Stimulated activated memory B cell treated with anti-CD40 and anti-IgM and Interleukin-4, amounts not matched to agents 10 μg/mL and 1 μg/mL and 100 μg/mL, for 72 hours (primary cell): ENCODE data around the gene MICAL3.
A peak's percentile ranks its signal among the peaks of the same experiment; 100 is the strongest.
"Not testable (repeated sequence)": the region's sequence is repeated elsewhere in the genome, so short reads cannot be mapped to it uniquely, and the experiment has no call there.

Source experiments
- ATAC-seq: fragments of 150-1000 bp; cut with Tn5 transposase; 2 replicates; pipeline ENCODE4 v1.10.0; 2021
- H3K27ac Mint-ChIP-seq: one replicate; pipeline ENCODE4 v1.8.0; 2022; ENCODE audit warnings: mild to moderate bottlenecking, mixed read lengths
- H3K27me3 Mint-ChIP-seq: one replicate; pipeline ENCODE4 v1.8.0; 2022; ENCODE audit warnings: mixed read lengths
- H3K36me3 Mint-ChIP-seq: one replicate; pipeline ENCODE4 v1.8.0; 2022; ENCODE audit warnings: mixed read lengths
- H3K4me1 Mint-ChIP-seq: one replicate; pipeline ENCODE4 v1.8.0; 2022; ENCODE audit warnings: mixed read lengths
- H3K4me3 Mint-ChIP-seq: one replicate; pipeline ENCODE4 v1.8.0; 2022; ENCODE audit warnings: mild to moderate bottlenecking, moderate library complexity, mixed read lengths
- H3K9me3 Mint-ChIP-seq: one replicate; pipeline ENCODE4 v1.8.0; 2022; ENCODE audit warnings: mixed read lengths

Gene MICAL3

DNA sequence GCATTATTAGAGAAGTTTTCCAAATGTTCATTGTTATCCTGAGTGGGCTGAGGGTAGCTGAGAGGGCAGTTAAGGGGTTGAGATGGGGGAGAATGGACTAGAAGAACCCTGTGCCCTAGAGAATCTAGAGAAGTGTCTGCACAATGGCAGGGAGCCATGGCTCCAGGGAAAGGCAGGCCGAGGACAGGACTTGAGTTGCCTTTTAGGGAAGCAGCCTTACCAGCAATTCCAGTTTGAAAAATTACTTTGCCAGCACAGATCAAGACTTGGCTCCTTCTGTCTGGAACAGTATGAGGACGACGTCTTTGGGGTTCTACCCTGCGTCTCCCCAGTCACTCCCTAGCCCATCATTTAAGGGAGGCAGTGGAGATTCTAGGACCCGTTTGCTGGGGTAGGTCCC lies 25.7 kb upstream of the MICAL3 start:
- Mint-ChIP-seq H3K27ac (peak overlapping the region; percentile 36), H3K9me3 (no peaks in the 10 kb centered on the region)
- ATAC-seq: no peak

DNA sequence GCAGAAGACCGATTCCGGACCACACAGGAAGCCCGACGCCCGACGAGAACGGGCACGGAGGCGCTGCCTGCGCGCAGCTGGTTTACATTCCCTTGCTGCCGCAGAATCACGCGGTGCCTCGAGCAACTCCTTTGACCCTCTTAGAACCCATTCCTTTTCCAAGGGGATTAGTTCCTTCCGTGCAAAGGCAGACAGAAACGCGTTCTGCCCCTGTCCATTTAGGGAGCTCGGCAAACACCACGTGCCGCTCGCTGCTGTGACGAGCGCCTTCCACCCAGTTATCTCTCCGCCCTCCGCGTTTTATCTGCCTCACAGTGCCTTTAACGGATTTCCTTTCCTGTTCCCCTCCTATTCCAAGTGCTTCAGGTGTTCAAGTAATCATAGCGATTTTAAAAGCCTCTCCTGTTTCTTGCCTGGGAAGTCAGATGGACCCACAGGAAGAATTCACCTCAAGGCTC lies 24.1 kb upstream of the MICAL3 start:
- no peak for ATAC-seq
- Mint-ChIP-seq H3K4me3 (no peak overlapping the region), H3K36me3 (no peaks in the 10 kb centered on the region), H3K9me3 (no peaks in the 10 kb centered on the region), H3K4me1 (peaks cover 7% of the 10 kb centered on the region), H3K27ac (no peak overlapping the region), H3K27me3 (no peaks in the 10 kb centered on the region)

More for the DNA sequence above, 25.7 kb upstream of the MICAL3 start:
- Mint-ChIP-seq H3K4me3 (no peak overlapping the region), H3K36me3 (no peaks in the 10 kb centered on the region), H3K4me1 (peaks cover 18% of the 10 kb centered on the region), H3K27me3 (no peaks in the 10 kb centered on the region)

DNA sequence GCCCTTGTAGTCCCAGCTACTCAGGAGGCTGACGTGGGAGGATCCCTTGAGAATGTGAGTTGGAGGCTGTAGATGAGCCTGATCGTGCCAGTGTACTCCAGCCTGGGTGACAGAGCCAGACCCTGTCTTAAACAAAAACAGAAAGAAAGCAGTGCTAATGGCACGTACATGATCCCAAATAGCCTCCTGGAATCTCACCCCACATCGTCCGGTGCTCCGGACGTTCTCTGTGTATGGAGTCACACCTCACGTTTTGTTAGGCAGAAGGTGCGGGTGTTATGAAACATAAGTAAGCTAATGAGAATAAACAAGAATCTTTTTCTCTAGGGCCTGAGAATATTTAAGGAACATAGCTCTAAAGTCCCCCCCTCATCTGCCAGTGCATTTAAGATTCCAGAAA lies 23.7 kb upstream of the MICAL3 start:
- Mint-ChIP-seq H3K27ac (no peak overlapping the region), H3K27me3 (no peaks in the 10 kb centered on the region), H3K36me3 (no peaks in the 10 kb centered on the region), H3K4me3 (no peak overlapping the region), H3K4me1 (peaks cover 7% of the 10 kb centered on the region), H3K9me3 (no peaks in the 10 kb centered on the region)
- no peak for ATAC-seq

DNA sequence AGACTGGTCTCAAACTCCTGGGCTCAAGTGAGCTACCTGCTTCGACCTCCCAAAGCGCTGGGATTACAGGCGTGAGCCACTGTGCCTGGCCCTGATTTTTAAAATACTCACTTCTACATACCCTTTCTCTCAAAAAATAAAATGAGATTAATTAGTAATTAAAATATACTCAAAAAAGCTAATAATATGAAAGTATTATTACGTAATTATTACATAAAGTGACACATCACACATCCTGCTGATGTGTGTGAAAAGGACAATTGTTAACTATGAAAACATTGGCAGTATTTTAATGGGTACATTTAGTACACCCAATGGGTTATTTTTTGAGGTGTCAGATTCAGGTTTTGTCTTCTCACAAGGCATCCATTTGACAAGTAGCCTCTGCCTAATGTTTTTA lies 21.4 kb upstream of the MICAL3 start:
- H3K4me3 Mint-ChIP-seq: no peak overlapping the region
- peaks cover 7% of the 10 kb centered on the region for H3K4me1 Mint-ChIP-seq
- H3K36me3 Mint-ChIP-seq: no peaks in the 10 kb centered on the region
- H3K27me3 Mint-ChIP-seq: no peaks in the 10 kb centered on the region
- H3K27ac Mint-ChIP-seq: no peak overlapping the region
- ATAC-seq: no peak
- H3K9me3 Mint-ChIP-seq: peaks cover 3% of the 10 kb centered on the region

DNA sequence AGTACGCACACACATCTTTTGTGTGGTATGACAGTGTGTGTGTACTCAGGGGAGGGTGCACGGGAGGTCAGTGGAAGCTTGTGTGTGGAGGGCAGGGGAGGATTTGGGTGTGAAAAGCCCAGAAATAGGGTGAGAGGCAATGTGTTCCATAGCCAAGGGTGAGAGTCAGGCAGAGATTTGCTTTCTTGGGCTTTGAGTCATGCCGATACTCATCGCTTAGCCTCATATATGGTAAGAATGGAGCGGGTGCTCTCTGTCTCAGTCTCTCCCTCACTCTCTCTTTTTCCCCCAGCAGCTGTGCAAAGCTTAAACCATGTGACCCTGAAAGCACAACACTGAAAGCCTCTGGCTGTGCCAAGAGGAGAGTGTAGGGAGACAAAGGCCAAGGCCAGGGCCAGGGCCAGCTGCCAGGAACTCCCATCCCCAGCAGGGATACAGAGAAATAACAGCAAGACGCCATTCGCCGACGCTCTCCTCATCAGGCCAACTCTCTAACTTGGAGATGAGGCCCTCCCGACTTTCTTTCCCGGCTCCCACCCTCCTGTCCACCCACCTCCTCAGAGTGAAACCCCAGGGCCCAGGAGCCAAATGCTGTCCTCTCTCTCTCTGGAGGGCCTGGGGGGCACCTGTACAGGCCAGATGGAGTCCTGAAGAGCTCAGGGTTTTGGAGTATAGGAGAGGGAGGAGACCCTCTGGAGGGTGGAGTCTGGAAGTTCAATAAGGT lies 20.3 kb upstream of the MICAL3 start:
- peaks cover 3% of the 10 kb centered on the region for H3K9me3 Mint-ChIP-seq
- H3K27ac Mint-ChIP-seq: peak overlapping the region; percentile 25
- no peak for ATAC-seq
- no peaks in the 10 kb centered on the region for H3K36me3 Mint-ChIP-seq
- peaks cover 7% of the 10 kb centered on the region for H3K4me1 Mint-ChIP-seq
- no peak overlapping the region for H3K4me3 Mint-ChIP-seq
- no peaks in the 10 kb centered on the region for H3K27me3 Mint-ChIP-seq

DNA sequence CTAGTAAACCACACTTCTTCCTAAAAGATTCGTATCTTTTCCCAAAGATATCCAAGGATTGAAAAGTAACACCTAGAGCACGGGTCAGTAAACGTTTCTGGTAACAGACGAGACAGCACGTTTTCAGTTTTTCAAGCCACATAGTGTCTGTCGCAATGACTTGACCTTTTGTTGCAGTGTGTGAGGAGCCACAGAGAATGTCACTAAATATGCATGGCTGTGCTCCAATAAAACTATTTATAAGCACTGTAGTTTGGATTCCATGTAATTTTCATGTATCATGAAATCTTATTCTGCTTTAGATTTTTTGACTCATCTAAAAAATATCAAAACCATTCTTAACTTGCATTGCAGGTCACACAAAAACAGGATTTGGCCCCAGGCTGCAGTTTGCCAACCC lies 18.3 kb upstream of the MICAL3 start:
- Mint-ChIP-seq H3K36me3 (no peaks in the 10 kb centered on the region), H3K9me3 (peaks cover 3% of the 10 kb centered on the region), H3K27ac (no peak overlapping the region), H3K27me3 (no peaks in the 10 kb centered on the region), H3K4me1 (peaks cover 7% of the 10 kb centered on the region), H3K4me3 (no peak overlapping the region)
- ATAC-seq: no peak

DNA sequence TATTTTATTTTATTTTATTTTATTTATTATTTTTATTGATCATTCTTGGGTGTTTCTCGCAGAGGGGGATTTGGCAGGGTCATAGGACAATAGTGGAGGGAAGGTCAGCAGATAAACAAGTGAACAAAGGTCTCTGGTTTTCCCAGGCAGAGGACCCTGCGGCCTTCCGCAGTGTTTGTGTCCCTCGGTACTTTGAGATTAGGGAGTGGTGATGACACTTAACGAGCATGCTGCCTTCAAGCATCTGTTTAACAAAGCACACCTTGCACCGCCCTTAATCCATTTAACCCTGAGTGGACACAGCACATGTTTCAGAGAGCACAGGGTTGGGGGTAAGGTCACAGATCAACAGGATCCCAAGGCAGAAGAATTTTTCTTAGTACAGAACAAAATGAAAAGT lies 16.5 kb upstream of the MICAL3 start:
- H3K27me3 Mint-ChIP-seq, H3K9me3 Mint-ChIP-seq, H3K4me3 Mint-ChIP-seq, H3K4me1 Mint-ChIP-seq, H3K36me3 Mint-ChIP-seq, ATAC-seq, H3K27ac Mint-ChIP-seq: not testable (repeated sequence)

DNA sequence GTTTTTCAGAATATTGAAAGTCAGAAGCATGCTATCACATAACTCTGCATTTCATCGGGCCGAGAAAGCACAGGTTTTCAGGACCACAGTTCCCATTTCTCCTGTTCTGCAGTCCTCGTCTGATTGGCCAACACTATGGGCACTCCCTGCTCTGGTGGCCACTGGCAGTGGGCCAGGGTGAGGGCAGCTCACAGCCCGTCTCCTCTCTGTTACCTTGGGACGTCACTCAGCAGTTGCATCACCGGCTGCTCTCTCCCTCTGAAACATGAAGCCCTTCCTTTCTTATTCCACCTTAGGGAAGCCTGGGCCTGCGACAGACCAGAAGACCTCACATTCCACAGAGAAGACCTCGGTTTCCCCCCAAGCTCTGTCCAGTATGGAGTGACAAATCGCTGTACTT lies 11.4 kb upstream of the MICAL3 start:
- Mint-ChIP-seq H3K27ac (no peak overlapping the region), H3K4me1 (no peaks in the 10 kb centered on the region), H3K27me3 (no peaks in the 10 kb centered on the region), H3K36me3 (no peaks in the 10 kb centered on the region), H3K9me3 (no peaks in the 10 kb centered on the region), H3K4me3 (no peak overlapping the region)
- no peak for ATAC-seq

DNA sequence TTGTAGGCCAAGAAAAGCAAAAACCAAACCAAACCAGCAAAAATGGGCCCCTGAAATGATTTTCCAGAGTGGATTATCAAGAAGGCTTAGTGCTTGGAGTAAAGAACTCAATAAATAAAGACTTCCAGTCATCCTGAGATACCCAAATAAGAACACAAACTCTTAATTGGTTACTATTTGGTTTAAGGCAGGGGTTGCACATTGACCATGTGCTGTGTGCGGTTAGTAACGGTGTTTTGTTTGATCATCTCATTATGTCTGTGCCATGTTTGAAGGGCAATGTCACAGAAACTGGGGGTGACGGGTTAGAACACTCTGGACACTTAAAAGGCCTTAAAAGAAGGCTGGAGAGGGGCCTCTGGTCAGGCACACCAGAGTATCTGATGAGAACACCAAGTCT lies 9.7 kb upstream of the MICAL3 start:
- no peak for ATAC-seq
- Mint-ChIP-seq H3K27ac (no peak overlapping the region), H3K4me3 (no peak overlapping the region), H3K36me3 (no peaks in the 10 kb centered on the region), H3K9me3 (no peaks in the 10 kb centered on the region), H3K4me1 (peaks cover 2% of the 10 kb centered on the region), H3K27me3 (no peaks in the 10 kb centered on the region)

DNA sequence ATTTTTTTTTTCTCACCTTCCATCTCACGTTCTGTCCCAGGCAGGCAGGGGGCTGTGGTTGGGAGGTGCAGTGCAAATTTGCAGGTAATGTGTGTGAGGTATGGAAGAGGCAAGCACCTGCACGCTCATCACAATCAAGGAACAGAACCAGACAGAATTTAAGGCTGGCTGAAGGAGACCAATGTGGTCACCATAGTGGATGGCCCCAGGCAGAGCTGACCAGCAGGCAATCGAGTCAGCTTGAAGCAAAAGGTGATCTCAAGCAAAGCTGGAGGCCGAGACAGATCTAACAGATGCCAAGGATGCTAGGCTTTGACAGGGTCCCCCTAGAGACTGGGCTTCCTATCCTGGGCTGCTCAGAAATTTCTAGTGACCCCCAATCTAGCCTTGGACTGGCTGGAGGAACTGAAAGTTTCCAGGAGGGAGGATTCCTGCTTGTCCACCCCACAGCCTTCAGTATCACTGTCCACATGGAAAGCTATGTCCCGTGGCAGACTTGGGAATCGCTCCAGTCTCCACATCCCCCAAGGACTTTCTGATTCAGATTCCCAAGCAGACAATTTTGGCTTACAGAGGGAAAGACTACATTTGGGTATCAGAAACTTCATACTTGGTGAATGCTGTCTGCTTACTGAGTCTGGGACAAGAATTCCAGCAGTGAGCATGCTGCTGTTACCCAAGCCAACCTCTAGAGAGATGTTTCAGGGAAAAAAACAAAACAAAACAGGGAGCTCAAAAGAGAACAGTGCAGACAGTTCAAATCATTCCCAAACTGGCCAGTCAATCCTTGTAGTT lies 9.0 kb upstream of the MICAL3 start:
- H3K27me3 Mint-ChIP-seq: no peaks in the 10 kb centered on the region
- ATAC-seq: no peak
- H3K4me1 Mint-ChIP-seq: peaks cover 4% of the 10 kb centered on the region
- H3K36me3 Mint-ChIP-seq: no peaks in the 10 kb centered on the region
- no peak overlapping the region for H3K27ac Mint-ChIP-seq
- no peaks in the 10 kb centered on the region for H3K9me3 Mint-ChIP-seq
- no peak overlapping the region for H3K4me3 Mint-ChIP-seq

DNA sequence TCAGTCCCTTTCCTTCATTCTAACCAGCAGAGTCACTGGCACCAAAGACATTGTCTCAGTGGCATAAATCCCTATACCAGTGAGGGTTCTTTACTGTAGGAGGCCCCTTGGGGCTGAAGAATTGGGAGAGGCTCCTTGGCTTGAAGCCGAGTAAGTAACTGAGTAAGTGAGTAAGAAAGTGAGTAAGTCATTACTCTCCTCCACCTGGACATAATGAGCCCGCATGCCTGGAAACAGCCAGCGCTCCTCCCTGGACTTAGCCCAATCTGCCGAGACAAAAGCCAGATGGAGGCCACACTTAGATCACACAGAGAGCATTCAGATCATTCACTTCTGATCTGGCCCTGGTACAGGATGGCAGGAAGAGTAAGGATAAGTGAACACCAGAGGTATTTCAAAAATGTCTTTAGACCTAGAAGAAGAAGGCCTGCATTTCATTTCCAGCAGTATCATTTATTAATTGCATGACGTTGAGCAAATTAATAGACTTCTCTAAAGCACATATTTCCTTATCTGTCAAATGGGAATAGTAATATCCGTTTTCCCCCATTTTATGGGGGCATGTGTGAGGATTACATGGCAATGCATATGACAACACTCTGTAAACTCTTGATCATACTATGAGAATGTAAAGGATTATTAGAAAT lies 8.2 kb upstream of the MICAL3 start:
- no peak overlapping the region for H3K27ac Mint-ChIP-seq
- H3K27me3 Mint-ChIP-seq: no peaks in the 10 kb centered on the region
- H3K36me3 Mint-ChIP-seq: no peaks in the 10 kb centered on the region
- no peak for ATAC-seq
- no peak overlapping the region for H3K4me3 Mint-ChIP-seq
- H3K4me1 Mint-ChIP-seq: peaks cover 4% of the 10 kb centered on the region
- H3K9me3 Mint-ChIP-seq: no peaks in the 10 kb centered on the region

DNA sequence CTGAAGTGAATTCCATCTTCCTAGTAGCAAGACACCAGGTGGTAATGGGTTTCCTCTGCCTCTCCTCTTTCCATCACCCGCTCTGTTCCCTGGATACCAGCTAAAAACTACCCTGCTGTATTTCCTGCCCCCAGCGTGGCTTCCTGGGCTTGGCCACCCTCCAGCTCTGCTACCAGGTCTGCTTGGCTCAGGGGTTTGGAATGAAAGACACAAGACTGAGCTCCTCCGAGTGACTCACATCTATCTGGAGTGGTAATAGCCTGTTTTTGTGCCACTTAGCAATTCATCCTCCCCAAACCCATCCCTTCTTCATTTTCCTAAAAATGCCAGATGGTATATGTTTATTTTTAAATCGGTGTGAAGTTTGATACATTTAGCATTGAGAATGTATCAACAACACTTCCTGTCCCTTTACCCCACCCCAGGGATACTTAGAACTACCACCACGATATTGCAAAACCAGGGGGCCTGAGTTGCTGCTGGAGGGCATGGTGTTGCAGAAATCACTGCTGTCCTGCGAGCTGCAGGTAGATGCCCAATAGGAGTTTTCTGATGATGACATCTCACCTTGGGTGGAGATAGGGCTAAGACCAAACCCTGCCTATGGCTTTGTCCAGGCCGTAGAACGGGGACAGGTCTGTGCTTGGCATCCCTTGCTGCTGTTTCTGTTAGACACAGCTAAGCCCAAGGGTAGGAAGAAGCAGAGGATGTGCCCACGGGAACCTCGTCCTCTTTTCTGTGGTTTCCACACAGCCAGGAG lies 7.5 kb upstream of the MICAL3 start:
- Mint-ChIP-seq H3K4me3 (no peak overlapping the region), H3K36me3 (no peaks in the 10 kb centered on the region), H3K4me1 (peaks cover 4% of the 10 kb centered on the region), H3K9me3 (no peaks in the 10 kb centered on the region), H3K27me3 (no peaks in the 10 kb centered on the region), H3K27ac (no peak overlapping the region)
- no peak for ATAC-seq

DNA sequence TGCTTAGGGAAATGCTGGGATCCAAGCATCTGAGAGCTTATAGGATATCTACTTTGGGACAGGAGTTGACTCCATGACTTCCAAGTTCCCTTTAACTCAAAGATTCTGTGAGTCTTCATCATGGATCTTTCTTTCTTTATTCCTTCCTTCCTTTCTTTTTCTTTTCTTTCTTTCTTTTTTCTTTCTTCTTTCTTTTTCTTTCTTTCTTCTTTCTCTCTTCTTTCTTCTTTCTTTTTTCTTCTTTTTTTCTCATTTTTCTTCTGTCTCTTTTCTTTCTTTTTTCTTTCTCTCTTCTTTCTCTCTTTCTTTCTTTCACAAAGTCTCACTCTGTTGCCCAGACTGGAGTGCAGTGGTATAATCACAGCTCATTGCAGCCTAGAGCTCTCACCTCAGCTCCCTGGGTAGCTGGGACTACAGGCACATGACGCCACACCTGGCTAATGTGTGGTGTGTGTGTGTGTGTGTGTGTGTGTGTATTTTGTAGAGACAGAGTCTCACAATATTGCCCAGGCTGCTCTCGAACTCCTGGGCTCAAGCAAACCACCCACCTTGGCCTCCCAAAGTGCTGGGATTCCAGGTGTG lies 5.4 kb upstream of the MICAL3 start:
- ATAC-seq: no peak
- peak overlapping the region; percentile 11 for H3K27ac Mint-ChIP-seq
- no peak overlapping the region for H3K4me3 Mint-ChIP-seq
- H3K4me1 Mint-ChIP-seq: peaks cover 10% of the 10 kb centered on the region
- H3K9me3 Mint-ChIP-seq: no peaks in the 10 kb centered on the region
- no peaks in the 10 kb centered on the region for H3K36me3 Mint-ChIP-seq
- H3K27me3 Mint-ChIP-seq: no peaks in the 10 kb centered on the region

DNA sequence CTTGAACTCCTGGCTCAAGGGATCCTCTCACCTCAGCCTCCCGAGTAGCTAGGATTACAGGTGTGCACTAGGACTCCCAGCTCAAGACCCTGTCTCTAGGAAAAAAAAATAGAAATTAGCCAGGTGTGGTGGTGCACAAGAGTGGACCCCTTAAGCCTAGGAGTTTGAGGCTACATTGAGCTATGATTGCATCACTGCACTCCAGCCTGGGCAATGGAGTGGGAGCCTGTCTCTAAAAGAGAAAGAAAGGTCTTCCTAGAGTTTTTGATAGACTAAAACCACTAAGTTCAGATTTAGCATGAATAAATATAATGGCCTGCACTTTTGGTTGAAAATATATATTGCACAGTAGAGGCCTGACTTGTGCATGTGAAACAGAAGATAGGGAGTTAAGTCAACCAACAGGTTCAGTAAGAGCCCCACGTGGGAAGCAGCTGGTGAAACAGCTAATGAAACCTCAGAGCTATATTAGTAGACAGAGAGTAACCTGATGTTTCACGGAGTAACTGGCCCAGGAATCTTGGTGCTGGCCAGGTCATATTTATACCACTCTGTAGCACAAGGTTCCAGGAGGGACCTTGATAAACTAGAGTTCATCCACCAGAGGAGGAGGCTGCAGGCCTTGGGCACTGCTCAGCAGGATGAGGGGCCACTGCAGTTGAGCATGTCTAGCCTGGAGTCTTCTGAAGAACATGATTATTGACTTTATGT lies 4.6 kb upstream of the MICAL3 start:
- H3K4me1 Mint-ChIP-seq: peaks cover 16% of the 10 kb centered on the region
- no peak for ATAC-seq
- H3K9me3 Mint-ChIP-seq: no peaks in the 10 kb centered on the region
- no peaks in the 10 kb centered on the region for H3K27me3 Mint-ChIP-seq
- no peak overlapping the region for H3K4me3 Mint-ChIP-seq
- H3K36me3 Mint-ChIP-seq: no peaks in the 10 kb centered on the region
- peak overlapping the region; percentile 11 for H3K27ac Mint-ChIP-seq
